ENCODE measurements around the gene SUSD4. TPM values are rescaled to one million over a fixed set of nuclear protein-coding genes. Genes with fewer than 3 reads are reported as not detected.

The SUSD4 gene
- total and polyA plus RNA-seq, 10 of the 15 experiments (the other 5 are each of a cell fraction or from before 2014, with no cell fraction given), result 0.13 to 1.1 (median 0.26) TPM; not detected in 3

DNA sequence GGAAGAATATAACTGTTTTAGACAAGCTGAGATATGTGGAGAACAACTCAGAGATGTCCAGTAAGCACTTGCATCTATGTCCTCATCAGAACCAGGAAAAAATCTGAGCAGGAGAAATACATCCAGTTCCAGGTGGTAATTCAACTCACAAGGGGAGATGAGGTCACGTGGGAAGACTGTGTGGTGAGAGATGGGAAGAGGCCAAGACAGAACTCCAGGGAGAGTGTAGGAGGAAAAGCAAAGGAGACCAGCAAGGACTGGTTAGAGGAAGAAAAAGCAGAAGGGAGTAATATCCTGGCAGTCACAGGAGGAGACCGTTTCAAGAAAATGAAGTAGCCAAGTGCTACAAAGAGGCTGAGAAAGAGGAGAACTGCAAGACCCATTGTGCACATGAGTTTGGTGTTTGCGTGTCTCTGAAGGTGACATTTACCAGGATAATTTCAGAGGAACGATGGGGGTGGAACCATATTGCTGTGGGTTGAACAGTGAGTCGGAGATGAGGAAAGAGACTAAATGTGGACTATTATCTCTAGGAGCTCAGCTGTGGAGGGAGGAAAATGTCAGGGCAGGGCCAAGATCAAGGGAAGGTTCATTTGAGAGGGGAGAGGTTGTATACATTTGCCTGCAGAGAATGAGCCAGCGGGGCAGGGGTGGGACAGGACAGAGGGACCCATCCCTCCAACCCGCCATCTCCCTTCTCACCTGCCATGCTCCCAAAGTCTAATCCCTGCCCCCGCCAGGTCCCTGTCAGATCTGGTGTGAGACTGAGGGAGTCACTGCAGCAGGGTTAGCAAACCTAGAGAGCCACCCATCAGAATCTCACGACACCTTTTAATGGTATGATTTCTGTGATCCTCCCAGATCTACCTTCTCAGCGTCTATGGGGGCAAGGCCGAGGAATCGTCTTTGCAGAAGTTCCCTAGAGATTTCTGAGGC is 24.9 kb downstream of the SUSD4 start:
- POLR2A ChIA-PET, result no interaction called here
- Histone ChIP-seq H3K27me3 (replicated peaks in 1 of 2; ENCODE audit: control insufficient read depth in 2 of 2, insufficient read depth in 2 of 2, low read length in 1 of 2) (peaks cover 0 to 2% of the 10 kb centered on the region in 2 experiments; a peak in 1 of 4 replicates), H3K9me3 (replicated peaks; ENCODE audit: control insufficient read depth, insufficient read depth, low read length) (no peaks in the 10 kb centered on the region), H3K4me3 (no peak overlapping the region), H3K9ac (ENCODE audit: control insufficient read depth, insufficient read depth, low read length) (no peak overlapping the region), H2AFZ (ENCODE audit: control insufficient read depth, low read depth, low read length) (no peak overlapping the region), H3K79me2 (ENCODE audit: control insufficient read depth, insufficient read depth, low read length) (no peaks in the 10 kb centered on the region), H3K4me2 (ENCODE audit: control insufficient read depth, insufficient read depth) (no peak overlapping the region), H4K20me1 (ENCODE audit: control insufficient read depth, insufficient read depth) (no peaks in the 10 kb centered on the region), H3K4me1 (ENCODE audit: control insufficient read depth, insufficient read depth, low read length) (no peaks in the 10 kb centered on the region), H3K36me3 (ENCODE audit: control insufficient read depth in 2 of 2, insufficient read depth in 2 of 2, low read length in 1 of 2) (no peaks in the 10 kb centered on the region), H3K27ac (ENCODE audit: control insufficient read depth, insufficient read depth) (no peak overlapping the region)
- intact Hi-C loops (cut with micrococcal nuclease; ENCODE audit: unreplicated experiment) (no loop called here), in situ Hi-C loops (cut with MboI) (no loop called here)
- RAD21 ChIA-PET (ENCODE audit: unreplicated experiment), result no interaction called here
- no peak for ATAC-seq
- SMC1A ChIA-PET (ENCODE audit: uncharacterized antibody, unreplicated experiment), result interaction anchor here (1.5 kb wide), 1 partner anchor 205 kb away, joined by 4 read pairs; no protein-coding TSS in a partner anchor
- CTCF ChIA-PET, result no interaction called here
- no peak for FAIRE-seq
- WGBS (ENCODE audit: insufficient coverage, insufficient replicate concordance, low lambda C conversion rate, missing lambda C conversion rate), result 23% methylated on average over 12 of the region's 12 CpGs
- BruUV-seq (replicated peaks), result no TSS peak
- DNase-seq (ENCODE audit: low read depth, low spot score), result no peak
- TF ChIP-seq SREBF2 (IDR thresholded peaks at IDR 0.05; ENCODE audit: low read length), result no peak
- TF ChIP-seq, protein P1, sequence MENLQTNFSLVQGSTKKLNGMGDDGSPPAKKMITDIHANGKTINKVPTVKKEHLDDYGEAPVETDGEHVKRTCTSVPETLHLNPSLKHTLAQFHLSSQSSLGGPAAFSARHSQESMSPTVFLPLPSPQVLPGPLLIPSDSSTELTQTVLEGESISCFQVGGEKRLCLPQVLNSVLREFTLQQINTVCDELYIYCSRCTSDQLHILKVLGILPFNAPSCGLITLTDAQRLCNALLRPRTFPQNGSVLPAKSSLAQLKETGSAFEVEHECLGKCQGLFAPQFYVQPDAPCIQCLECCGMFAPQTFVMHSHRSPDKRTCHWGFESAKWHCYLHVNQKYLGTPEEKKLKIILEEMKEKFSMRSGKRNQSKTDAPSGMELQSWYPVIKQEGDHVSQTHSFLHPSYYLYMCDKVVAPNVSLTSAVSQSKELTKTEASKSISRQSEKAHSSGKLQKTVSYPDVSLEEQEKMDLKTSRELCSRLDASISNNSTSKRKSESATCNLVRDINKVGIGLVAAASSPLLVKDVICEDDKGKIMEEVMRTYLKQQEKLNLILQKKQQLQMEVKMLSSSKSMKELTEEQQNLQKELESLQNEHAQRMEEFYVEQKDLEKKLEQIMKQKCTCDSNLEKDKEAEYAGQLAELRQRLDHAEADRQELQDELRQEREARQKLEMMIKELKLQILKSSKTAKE (IDR thresholded peaks at IDR 0.05; ENCODE audit: low read depth, poor library complexity, severe bottlenecking), result no peak
- TF ChIP-seq MEF2B (IDR thresholded peaks at IDR 0.05; ENCODE audit: partially characterized antibody, poor library complexity, severe bottlenecking), result no peak
- TF ChIP-seq RUNX3 (IDR thresholded peaks at IDR 0.05; ENCODE audit: low read length), result no peak
- TF ChIP-seq BACH1 (IDR thresholded peaks at IDR 0.05; ENCODE audit: borderline replicate concordance), result no peak
- TF ChIP-seq SRF (IDR thresholded peaks at IDR 0.05; ENCODE audit: low read depth in 2 of 2, low read length in 2 of 2), result no peak
- no peak for TF ChIP-seq CREM (IDR thresholded peaks at IDR 0.05; ENCODE audit: low read depth)
- no peak for TF ChIP-seq EZH2 (IDR thresholded peaks at IDR 0.05; ENCODE audit: borderline replicate concordance, control insufficient read depth, low read depth, low read length)
- TF ChIP-seq, protein P2, sequence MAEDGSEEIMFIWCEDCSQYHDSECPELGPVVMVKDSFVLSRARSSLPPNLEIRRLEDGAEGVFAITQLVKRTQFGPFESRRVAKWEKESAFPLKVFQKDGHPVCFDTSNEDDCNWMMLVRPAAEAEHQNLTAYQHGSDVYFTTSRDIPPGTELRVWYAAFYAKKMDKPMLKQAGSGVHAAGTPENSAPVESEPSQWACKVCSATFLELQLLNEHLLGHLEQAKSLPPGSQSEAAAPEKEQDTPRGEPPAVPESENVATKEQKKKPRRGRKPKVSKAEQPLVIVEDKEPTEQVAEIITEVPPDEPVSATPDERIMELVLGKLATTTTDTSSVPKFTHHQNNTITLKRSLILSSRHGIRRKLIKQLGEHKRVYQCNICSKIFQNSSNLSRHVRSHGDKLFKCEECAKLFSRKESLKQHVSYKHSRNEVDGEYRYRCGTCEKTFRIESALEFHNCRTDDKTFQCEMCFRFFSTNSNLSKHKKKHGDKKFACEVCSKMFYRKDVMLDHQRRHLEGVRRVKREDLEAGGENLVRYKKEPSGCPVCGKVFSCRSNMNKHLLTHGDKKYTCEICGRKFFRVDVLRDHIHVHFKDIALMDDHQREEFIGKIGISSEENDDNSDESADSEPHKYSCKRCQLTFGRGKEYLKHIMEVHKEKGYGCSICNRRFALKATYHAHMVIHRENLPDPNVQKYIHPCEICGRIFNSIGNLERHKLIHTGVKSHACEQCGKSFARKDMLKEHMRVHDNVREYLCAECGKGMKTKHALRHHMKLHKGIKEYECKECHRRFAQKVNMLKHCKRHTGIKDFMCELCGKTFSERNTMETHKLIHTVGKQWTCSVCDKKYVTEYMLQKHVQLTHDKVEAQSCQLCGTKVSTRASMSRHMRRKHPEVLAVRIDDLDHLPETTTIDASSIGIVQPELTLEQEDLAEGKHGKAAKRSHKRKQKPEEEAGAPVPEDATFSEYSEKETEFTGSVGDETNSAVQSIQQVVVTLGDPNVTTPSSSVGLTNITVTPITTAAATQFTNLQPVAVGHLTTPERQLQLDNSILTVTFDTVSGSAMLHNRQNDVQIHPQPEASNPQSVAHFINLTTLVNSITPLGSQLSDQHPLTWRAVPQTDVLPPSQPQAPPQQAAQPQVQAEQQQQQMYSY (CRISPR knock-in tag; IDR thresholded peaks at IDR 0.05), result no peak
- TF ChIP-seq SIX5 (IDR thresholded peaks at IDR 0.05; ENCODE audit: low read depth, low read length, severe bottlenecking), result no peak
- TF ChIP-seq RB1 (IDR thresholded peaks at IDR 0.05; ENCODE audit: borderline replicate concordance), result no peak
- TF ChIP-seq HCFC1 (IDR thresholded peaks at IDR 0.05; ENCODE audit: low read length), result no peak
- no peak for TF ChIP-seq RBBP5 (conservative IDR thresholded peaks at IDR 0.05)
- TF ChIP-seq, protein P3, sequence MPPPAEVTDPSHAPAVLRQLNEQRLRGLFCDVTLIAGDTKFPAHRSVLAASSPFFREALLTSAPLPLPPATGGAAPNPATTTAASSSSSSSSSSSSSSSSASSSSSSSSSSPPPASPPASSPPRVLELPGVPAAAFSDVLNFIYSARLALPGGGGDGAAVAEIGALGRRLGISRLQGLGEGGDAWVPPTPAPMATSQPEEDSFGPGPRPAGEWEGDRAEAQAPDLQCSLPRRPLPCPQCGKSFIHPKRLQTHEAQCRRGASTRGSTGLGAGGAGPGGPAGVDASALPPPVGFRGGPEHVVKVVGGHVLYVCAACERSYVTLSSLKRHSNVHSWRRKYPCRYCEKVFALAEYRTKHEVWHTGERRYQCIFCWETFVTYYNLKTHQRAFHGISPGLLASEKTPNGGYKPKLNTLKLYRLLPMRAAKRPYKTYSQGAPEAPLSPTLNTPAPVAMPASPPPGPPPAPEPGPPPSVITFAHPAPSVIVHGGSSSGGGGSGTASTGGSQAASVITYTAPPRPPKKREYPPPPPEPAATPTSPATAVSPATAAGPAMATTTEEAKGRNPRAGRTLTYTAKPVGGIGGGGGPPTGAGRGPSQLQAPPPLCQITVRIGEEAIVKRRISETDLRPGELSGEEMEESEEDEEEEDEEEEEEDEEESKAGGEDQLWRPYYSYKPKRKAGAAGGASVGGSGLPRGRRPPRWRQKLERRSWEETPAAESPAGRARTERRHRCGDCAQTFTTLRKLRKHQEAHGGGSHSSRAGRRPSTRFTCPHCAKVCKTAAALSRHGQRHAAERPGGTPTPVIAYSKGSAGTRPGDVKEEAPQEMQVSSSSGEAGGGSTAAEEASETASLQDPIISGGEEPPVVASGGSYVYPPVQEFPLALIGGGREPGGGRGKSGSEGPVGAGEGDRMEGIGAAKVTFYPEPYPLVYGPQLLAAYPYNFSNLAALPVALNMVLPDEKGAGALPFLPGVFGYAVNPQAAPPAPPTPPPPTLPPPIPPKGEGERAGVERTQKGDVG (CRISPR knock-in tag; IDR thresholded peaks at IDR 0.05), result no peak

All from GM12878 (cell line).